ENCODE measurements around the gene SLC30A10. TPM values are rescaled to one million over a fixed set of nuclear protein-coding genes. Genes with fewer than 3 reads are reported as not detected.
"Not testable (repeated sequence)": the region's sequence is repeated elsewhere in the genome, so short reads cannot be mapped to it uniquely, and the experiment has no call there.

Gene SLC30A10
- polyA plus RNA-seq, 1 donor, result 24.3 TPM

- DNase-seq, result peak; percentile 48 to 79
Measured at GRCh38 chr1:219875860-219876259, 52.5 kb downstream of the SLC30A10 start.

GRCh38 chr1:219872538-219872937 is 55.8 kb downstream of the SLC30A10 start:
- 67% methylated on average over 1 of the region's 1 CpG for WGBS (ENCODE audit: insufficient coverage, low lambda C conversion rate)
- H3K27me3 ChIP-seq (ENCODE audit: control insufficient read depth, insufficient read depth, low read length); H3K4me1 ChIP-seq (ENCODE audit: control insufficient read depth, insufficient read depth, low read length); H3K27ac ChIP-seq (ENCODE audit: low read length); H3K36me3 ChIP-seq (ENCODE audit: control insufficient read depth, insufficient read depth, low read length); H3K9me3 ChIP-seq (ENCODE audit: control insufficient read depth, low read depth, low read length); H3K4me3 ChIP-seq (ENCODE audit: low read length); DNase-seq: not testable (repeated sequence)

More at GRCh38 chr1:219875860-219876259, 52.5 kb downstream of the SLC30A10 start:
- Histone ChIP-seq H3K4me1 (ENCODE audit: control insufficient read depth, insufficient read depth, low read length) (peaks cover 6% of the 10 kb centered on the region), H3K36me3 (ENCODE audit: control insufficient read depth, insufficient read depth, low read length) (no peaks in the 10 kb centered on the region), H3K9me3 (ENCODE audit: control insufficient read depth, low read depth, low read length) (no peaks in the 10 kb centered on the region), H3K27me3 (ENCODE audit: control insufficient read depth, insufficient read depth, low read length) (no peaks in the 10 kb centered on the region), H3K27ac (ENCODE audit: low read length) (no peak overlapping the region), H3K4me3 (ENCODE audit: low read length) (no peak overlapping the region)
- WGBS (ENCODE audit: insufficient coverage, low lambda C conversion rate), result 40% methylated on average over 1 of the region's 3 CpGs

GRCh38 chr1:219871427-219872057 is 56.8 kb downstream of the SLC30A10 start:
- Histone ChIP-seq H3K36me3 (ENCODE audit: control insufficient read depth, insufficient read depth, low read length) (no peaks in the 10 kb centered on the region), H3K27ac (ENCODE audit: low read length) (no peak overlapping the region), H3K9me3 (ENCODE audit: control insufficient read depth, low read depth, low read length) (no peaks in the 10 kb centered on the region), H3K4me1 (ENCODE audit: control insufficient read depth, insufficient read depth, low read length) (peaks cover 6% of the 10 kb centered on the region), H3K4me3 (ENCODE audit: low read length) (no peak overlapping the region), H3K27me3 (ENCODE audit: control insufficient read depth, insufficient read depth, low read length) (no peaks in the 10 kb centered on the region)
- 50% methylated on average over 1 of the region's 3 CpGs for WGBS (ENCODE audit: insufficient coverage, low lambda C conversion rate)
- peak in 1 of 2 donors; percentile 6 for DNase-seq

GRCh38 chr1:219868615-219869014 is 59.7 kb downstream of the SLC30A10 start:
- H3K36me3 ChIP-seq (ENCODE audit: control insufficient read depth, insufficient read depth, low read length); H3K27me3 ChIP-seq (ENCODE audit: control insufficient read depth, insufficient read depth, low read length); H3K4me1 ChIP-seq (ENCODE audit: control insufficient read depth, insufficient read depth, low read length); DNase-seq; H3K9me3 ChIP-seq (ENCODE audit: control insufficient read depth, low read depth, low read length); H3K4me3 ChIP-seq (ENCODE audit: low read length); H3K27ac ChIP-seq (ENCODE audit: low read length): not testable (repeated sequence)
- WGBS (ENCODE audit: insufficient coverage, low lambda C conversion rate), result no CpG with 5 or more reads among the region's 3 CpGs

Other genes starting within 250 kb of the SLC30A10 start
- gene EPRS1, start 117.9 kb upstream of the SLC30A10 start, polyA plus RNA-seq, result 74.0 TPM
- gene BPNT1, start 161.2 kb upstream of the SLC30A10 start, polyA plus RNA-seq, result 41.3 TPM
- 75.9 TPM for gene IARS2, start 165.6 kb upstream of the SLC30A10 start, polyA plus RNA-seq